ENCODE data around the gene ITGA11.

Gene ITGA11

GRCh38 chr15:68444336-68444735 is 12.4 kb upstream of the ITGA11 start:
- DNase-seq = no peak

GRCh38 chr15:68442903-68443302 is 10.9 kb upstream of the ITGA11 start:
- DNase-seq = no peak

- no peak for DNase-seq
These were observed 10.1 kb upstream of the ITGA11 start for GRCh38 chr15:68442041-68442440.

- DNase-seq = no peak
These were observed 9.2 kb upstream of the ITGA11 start for GRCh38 chr15:68441045-68441743.

- DNase-seq = no peak
These were observed 8.2 kb upstream of the ITGA11 start for GRCh38 chr15:68440136-68440535.

GRCh38 chr15:68439506-68439905 is 7.5 kb upstream of the ITGA11 start:
- no peak for DNase-seq

- no peak for DNase-seq
These were observed 4.7 kb upstream of the ITGA11 start for GRCh38 chr15:68436680-68437079.

GRCh38 chr15:68435966-68436365 is 4.0 kb upstream of the ITGA11 start:
- no peak for DNase-seq

GRCh38 chr15:68434021-68434420 is 2.1 kb upstream of the ITGA11 start:
- no peak for DNase-seq

GRCh38 chr15:68433551-68433950 is 1.6 kb upstream of the ITGA11 start:
- DNase-seq = no peak

- DNase-seq = no peak
These were observed 590 bp upstream of the ITGA11 start for GRCh38 chr15:68432441-68433064.

- peak; percentile 28 for DNase-seq
These were observed 749 bp downstream of the ITGA11 start for GRCh38 chr15:68431037-68431791.

GRCh38 chr15:68430471-68431036 is 1.4 kb downstream of the ITGA11 start:
- DNase-seq = no peak

- DNase-seq = no peak
These were observed 2.1 kb downstream of the ITGA11 start for GRCh38 chr15:68429691-68430470.

- no peak for DNase-seq
These were observed 3.5 kb downstream of the ITGA11 start for GRCh38 chr15:68428431-68428940.

GRCh38 chr15:68427963-68428362 is 4.0 kb downstream of the ITGA11 start:
- no peak for DNase-seq

- no peak for DNase-seq
These were observed 4.6 kb downstream of the ITGA11 start for GRCh38 chr15:68427366-68427765.

GRCh38 chr15:68426116-68426515 is 5.8 kb downstream of the ITGA11 start:
- DNase-seq = no peak

- no peak for DNase-seq
These were observed 6.4 kb downstream of the ITGA11 start for GRCh38 chr15:68425428-68426060.

- DNase-seq = no peak
These were observed 7.1 kb downstream of the ITGA11 start for GRCh38 chr15:68424754-68425390.
